IPS-NIHi7 (cell line): ENCODE data around the gene SENP6.
"Not testable (repeated sequence)": the region's sequence is repeated elsewhere in the genome, so short reads cannot be mapped to it uniquely, and the experiment has no call there.

Experiments
- DNase-seq: peaks from one replicate; pipeline ENCODE4 v3.0.0; 2012; ENCODE audit warnings: mixed read lengths; ENCODE audit errors: extremely low spot score

SENP6 gene, protein sequence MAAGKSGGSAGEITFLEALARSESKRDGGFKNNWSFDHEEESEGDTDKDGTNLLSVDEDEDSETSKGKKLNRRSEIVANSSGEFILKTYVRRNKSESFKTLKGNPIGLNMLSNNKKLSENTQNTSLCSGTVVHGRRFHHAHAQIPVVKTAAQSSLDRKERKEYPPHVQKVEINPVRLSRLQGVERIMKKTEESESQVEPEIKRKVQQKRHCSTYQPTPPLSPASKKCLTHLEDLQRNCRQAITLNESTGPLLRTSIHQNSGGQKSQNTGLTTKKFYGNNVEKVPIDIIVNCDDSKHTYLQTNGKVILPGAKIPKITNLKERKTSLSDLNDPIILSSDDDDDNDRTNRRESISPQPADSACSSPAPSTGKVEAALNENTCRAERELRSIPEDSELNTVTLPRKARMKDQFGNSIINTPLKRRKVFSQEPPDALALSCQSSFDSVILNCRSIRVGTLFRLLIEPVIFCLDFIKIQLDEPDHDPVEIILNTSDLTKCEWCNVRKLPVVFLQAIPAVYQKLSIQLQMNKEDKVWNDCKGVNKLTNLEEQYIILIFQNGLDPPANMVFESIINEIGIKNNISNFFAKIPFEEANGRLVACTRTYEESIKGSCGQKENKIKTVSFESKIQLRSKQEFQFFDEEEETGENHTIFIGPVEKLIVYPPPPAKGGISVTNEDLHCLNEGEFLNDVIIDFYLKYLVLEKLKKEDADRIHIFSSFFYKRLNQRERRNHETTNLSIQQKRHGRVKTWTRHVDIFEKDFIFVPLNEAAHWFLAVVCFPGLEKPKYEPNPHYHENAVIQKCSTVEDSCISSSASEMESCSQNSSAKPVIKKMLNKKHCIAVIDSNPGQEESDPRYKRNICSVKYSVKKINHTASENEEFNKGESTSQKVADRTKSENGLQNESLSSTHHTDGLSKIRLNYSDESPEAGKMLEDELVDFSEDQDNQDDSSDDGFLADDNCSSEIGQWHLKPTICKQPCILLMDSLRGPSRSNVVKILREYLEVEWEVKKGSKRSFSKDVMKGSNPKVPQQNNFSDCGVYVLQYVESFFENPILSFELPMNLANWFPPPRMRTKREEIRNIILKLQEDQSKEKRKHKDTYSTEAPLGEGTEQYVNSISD

DNA sequence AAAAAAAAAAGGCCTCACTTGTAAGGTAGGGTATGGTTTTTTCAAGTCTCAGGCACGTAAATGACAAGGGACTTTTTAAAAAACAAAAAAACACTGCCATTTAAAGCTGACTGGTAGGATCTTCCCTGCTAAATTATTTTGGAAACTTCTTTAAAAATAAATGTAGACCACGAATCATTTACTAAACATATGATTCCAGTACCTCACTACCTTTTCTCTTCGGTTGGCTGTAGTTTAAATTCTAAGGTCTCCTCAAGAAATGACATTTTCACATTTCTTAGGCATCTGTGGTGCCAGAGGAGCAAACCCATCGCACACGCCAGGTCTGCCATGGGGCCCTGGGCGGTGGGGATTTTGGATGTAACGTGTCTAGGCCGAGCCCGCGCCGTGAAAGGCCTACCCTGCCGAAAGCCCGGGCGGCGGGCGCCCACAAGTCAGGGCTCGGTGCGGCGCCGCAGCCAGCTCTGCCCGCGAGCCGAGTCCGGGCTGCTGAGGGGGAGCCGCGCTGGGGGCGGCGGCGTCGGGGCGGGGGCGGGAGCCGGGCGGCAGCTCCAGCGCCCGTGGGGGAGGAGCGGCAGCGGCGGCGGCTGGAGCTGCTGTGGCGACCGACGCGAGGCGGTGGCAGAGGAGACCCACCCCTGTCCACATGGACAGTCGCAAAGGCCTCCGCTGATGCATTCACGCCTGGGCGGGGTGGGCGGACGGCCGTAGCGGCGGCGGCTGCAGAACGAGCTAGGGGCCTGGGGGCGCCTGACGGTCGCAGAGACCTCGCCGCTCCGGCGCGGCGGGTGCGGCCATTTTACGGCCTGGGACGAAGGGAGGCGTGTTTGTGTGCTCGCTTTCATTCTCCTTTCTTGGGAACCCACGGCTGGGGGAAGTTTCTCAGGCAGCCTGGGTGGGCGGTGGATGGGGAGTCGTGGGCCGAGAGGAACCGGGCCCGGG lies at the start of gene SENP6:
Gene SENP6 (plus strand): TSS at position 577 of the 942 bp plus-strand sequence. CDS start 645 bp downstream, outside the sequence.
- peak; percentile 85 for DNase-seq

DNA sequence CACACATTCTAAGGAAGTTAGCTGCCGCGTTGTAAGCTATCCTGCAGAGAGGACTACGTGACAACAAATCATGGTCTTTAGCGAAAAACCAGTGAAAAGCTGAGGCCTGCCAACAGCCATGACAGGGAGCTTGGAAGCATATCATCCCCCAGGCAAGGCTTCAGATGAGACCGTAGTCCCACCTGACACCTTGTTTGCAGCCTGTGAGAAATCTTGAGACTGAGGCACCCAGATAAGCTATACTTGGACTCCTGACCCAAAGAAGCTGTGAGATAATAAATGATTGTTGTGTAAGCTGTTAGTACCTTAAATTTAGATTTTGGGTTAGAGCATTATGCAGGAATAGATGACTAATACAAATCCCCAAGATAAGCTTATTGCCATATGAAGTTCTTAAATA lies 45.4 kb upstream of the SENP6 start:
- no peak for DNase-seq

DNA sequence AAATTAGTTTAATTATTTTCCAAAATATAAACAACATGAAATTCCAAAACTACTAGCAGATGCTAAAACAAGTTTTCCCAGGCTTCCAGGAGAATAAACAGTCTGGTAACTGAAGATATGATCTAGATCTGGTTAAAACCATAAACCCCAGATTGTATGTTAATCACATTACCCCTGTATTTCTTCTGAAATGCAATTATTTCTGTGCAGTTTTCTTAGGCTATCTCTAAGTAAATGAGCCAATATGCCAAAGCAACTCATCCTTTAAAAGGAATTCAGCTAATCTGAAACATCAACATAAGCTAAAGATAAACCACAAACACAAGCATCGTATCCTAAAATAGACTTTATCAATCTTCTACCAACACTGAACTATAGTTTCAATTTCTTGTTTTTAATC lies 44.6 kb upstream of the SENP6 start:
- DNase-seq: no peak

DNA sequence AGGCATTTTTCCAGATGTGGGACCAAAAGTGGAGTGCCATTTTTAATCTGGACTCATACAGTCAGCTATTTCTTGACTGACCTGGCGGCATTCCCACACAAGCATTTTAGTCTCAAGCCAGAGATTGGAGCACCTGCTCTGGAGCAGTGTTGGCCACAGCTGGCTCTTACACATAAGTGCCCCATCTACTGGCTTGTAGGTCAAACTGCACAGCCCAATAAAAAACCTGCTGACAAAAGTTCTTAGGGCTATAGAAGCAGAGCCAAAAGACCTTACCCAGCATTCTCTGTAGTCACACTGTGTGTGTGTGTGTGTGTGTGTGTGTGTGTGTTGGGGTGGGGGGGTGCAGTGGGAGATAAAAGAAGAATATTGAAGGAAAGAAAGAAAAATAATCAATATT lies 38.6 kb upstream of the SENP6 start:
- peak; percentile 63 for DNase-seq

DNA sequence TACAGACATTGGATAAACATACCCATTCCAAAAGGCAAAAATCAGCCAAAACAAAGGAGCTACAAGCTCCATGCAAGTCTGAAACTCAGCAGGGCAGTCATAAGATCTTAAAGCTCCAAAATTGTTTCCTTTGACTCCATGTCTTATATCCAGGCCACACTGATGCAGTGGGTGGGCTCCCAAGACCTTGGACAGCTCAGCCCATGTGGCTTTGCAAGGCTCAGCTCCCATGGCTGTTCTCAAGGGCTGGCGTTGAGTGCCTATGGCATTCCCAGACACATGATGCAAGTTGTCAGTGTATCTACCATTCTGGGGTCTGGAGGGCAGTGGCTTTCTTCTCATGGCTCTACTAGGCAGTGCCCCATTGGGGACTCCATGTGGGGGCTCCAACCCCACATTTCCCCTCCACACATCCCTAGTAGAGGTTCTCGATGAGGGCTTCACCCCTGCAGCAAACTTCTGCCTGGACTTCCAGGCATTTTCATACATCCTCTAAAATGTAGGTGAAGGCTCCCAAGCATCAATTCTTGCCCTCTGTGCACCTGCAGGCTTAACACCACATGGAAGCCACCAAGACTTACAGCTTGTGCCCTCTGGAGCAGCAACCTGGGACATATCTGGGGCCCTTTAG lies 35.4 kb upstream of the SENP6 start:
- no peak for DNase-seq

DNA sequence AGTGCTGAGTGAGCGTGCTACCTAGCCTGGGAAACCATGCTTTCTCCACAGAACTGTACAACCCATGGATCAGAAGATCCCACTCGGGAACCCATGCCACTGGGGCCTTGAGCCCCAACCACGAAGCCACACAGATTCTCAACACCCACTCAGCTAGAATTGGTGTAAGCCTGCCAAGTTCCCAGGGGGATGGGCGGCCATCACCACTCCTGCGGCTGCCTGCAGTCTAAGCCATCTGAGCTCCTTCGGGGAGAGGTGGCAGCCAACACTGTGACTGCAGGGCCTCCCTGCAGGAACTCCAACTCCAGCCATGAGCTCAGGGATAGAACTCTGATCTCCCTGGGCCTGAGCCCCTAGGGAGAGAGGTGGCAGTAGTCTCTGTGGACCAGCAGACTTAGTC lies 33.6 kb upstream of the SENP6 start:
- no peak for DNase-seq

DNA sequence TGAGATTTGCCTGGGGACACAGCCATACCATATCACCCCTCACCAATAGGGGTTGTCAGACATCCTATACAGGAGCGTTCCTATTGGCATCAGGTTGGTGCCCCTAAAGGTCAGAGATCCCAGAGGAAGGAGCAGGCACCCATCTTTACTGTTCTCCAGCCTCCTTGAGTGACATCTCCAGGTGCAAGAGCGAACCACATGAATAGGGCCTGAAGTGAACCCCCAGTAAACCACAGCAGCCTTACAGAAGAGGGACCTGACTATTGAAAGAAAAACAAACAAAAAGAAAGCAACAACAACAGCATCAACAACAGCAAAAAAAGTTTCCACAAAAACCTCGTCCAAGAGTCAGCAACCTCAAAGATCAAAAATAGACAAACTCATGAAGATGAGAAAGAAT lies 32.7 kb upstream of the SENP6 start:
- DNase-seq: no peak

DNA sequence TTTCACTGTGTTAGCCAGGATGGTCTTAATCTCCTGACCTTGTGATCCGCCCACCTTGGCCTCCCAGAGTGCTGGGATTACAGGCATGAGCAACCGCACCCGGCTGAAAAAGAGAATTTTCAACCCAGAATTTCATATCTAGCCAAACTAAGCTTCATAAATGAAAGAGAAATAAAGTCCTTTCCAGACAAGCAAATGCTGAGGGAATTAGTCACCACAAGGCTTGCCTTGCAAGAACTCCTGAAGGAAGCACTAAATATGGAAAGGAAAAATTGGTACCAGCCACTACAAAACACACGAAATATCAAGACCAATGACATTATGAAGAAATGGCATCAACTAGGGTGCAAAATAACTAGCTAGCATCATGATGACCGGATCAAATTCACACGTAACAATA lies 31.0 kb upstream of the SENP6 start:
- DNase-seq: not testable (repeated sequence)

DNA sequence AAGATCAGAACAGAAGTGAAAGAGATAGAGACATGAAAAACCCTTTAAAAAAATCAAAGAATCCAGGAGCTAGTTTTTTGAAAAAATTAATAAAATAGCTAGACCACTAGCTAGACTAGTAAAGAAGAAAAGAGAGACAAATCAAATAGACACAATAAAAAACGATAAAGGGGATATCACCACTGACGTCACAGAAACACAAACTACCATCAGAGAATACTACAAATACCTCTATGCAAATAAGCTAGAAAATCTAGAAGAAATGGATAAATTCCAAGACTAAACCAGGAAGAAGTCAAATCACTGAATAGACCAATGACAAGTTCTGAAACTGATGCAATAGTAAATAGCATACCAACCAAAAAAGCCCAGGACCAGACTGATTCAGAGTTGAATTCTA lies 29.6 kb upstream of the SENP6 start:
- DNase-seq: no peak

DNA sequence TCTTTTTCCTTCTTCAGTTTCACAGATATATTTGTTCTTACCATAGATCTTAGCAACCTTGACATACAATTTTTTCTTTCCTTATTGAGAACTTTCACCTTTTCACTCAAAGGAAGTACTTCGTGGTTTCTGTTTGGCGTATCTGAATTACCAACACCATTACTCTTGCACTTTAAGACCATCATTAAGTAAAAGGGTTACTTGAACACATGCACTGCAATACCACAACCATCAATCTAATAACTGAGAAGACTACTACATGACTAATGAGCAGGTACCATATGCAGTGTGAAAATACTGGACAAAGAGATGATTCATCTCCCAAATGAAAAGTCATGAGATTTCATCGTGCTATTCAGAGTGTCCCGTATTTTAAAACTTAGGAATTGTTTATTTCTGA lies 21.7 kb upstream of the SENP6 start:
- DNase-seq: no peak

DNA sequence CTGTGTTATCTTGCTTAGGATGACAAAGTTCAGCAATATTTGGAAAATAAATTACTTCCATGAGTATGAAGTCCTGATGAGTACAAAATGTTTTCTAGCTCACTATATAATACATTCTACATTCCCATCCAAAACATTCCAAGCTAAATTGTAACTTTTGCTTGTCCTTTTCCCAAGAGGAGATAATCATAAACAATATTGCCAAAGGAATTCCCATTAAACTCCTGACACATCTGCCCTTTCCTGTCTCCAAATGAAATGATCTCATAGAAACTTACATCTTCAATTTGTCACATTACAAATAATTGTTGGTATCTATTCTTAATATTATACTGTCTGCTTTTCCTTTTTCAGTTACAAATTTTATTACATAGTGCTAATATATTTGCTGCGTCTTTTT lies 20.4 kb upstream of the SENP6 start:
- DNase-seq: no peak

DNA sequence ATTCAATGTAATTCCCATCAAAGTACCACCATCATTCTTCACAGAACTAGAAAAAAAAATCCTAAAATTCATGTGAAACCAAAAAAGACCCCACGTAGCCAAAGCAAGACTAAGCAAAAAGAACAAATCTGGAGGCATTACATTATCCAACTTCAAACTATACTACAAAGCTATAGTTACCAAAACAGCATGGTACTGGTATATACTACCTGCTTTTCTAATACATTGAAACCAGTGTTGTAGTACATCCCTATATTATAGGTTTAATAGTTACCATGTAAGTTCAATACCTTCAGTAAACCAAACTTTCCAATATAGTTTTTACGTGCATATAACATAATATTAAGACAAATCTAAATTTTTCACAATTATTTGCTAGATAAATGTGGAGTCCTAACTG lies 17.1 kb upstream of the SENP6 start:
- DNase-seq: not testable (repeated sequence)

DNA sequence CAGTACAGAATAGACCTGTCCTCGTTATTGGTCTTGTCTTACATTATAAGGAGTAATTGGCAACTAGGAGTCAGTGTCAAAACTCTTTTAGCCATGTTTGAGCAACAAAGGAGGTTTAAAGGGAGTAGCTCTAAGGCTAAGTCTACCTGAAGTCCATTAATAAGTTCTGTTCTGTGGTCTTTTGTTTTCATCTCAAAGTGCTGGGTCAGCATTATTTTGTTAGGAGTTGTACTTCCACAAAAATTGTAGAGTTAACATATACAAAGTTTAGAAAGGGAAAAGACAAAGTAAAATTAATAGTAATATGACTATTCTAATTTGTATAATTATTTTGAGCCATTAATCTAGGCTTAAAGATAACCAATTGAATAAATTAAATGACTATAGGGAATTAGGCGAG lies 12.7 kb upstream of the SENP6 start:
- DNase-seq: no peak

DNA sequence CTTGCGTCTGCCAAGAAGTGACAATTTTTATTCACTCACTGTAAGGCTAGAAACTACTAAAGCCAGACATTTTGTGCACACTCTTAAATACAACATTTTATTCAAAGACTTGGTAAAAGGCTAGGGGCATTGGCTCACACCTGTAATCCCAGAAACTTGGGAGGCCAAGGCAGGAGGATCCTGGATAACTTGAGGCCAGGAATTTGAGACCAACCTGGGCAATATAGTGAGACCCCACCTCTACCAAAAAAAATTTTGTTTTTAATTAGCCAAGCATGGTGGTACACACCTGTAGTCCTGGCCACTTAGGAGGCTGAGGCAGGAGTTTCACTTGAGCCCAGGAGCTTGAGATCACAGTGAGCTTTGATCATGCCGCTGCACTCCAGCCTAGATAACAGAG lies 11.3 kb upstream of the SENP6 start:
- DNase-seq: no peak

DNA sequence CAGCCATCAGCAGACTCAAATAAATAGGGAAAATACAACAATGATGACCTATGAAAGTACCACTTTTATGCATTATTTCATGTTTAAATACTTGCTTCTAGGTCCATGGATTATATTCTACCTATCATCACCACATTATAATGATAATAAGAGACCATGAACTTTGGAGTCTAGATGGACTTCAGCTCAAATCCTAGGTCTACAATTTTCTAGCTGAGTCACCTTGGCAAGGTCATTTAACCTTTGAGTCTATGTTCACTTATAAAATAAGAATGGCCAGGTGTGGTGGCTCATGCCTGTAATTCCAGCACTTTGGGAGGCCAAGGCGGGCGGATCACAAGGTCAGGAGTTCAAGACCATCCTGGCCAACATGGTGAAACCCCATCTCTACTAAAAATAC lies 5.3 kb upstream of the SENP6 start:
- DNase-seq: not testable (repeated sequence)

DNA sequence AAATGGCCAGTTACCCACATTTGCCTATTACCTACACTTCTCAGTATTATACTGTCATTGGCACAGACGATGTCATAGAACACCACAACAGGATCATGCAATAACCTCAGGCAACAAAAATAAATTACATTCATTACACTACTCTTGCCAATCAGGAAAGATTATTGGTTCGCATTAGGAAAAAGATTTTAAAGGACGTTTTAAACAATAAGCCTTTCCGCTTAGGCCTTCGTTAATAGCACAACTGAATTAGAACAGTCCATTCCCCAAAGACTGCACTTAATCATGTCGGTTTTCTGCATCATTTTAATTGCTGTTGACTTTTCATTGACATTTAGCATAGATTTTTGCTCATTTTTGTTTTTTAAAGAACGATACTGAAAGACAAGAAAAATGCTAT lies 912 bp upstream of the SENP6 start:
- DNase-seq: no peak

DNA sequence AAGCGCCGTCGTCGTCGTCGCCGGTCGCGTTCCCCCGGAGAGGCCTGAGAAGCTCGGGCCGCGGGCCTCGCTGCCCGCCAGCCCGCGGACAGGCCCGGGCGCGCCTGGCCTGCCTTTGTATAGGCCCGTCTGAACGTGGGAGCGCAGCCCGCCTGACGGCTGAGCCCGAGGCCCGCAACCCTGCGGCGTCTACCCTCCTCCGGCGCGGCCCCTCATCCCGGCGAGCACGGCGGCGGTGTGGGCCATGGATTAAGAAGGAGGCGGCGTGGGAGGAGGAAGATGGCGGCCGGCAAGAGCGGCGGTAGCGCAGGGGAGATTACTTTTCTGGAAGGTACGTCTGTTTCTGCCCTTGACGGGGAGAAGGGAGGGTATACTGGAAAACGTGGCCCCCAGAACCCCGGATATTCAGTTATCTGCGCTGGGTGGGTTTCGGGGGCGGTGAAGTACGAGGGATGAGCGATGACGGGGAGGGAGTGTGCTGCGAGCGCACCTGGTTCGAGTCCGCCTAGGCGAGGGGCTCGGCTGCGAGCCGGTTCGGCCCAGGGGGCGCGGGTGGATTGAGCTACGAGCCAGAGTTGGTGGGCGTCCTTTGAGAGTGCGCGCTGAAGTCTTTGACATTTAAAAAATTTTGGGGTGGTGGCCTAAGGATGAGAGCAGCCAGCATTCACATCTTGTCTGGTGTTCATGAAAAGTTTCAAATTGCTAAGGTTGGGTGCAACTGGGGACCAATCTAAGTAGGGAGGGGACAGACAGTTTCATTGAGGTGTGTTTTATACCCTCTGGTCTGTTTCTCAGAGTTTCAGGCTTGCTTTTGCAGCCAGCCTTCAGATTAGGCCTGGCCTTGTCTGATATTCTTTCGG lies 796 bp downstream of the SENP6 start:
- peak; percentile 33 for DNase-seq

DNA sequence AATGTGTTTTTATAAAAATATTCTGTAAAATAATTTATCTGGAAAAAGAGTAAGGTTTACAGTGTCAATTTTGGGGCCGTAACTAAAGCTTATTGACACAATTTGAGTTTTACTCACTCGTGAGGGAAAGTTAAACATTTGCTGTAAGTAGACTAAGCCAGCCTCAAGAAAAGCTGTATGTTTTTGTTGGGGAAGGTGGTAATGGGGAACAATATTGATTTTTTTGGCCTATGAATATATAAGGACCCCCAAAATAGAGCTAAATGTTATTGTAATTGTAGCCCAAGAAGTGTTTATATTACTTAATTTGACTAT lies 1.4 kb downstream of the SENP6 start:
- DNase-seq: no peak

DNA sequence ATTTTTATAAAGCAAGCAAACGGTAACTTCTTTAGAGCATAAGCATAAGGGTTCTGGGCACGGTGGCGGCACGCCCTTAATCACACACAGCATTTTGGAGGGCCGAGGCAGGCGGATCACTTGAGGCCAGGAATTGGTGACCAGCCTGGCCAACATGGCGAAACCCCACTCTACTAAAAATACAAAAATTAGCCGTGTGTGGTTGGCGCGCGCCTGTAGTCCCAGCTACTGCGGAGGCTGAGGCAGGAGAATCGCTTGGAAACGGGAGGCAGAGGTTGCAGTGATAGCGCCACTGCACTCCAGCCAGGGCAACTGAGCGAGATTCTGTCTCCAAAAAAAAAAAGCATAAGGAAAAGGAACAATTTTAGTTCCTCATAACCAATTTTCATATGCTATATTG lies 2.6 kb downstream of the SENP6 start:
- DNase-seq: no peak

DNA sequence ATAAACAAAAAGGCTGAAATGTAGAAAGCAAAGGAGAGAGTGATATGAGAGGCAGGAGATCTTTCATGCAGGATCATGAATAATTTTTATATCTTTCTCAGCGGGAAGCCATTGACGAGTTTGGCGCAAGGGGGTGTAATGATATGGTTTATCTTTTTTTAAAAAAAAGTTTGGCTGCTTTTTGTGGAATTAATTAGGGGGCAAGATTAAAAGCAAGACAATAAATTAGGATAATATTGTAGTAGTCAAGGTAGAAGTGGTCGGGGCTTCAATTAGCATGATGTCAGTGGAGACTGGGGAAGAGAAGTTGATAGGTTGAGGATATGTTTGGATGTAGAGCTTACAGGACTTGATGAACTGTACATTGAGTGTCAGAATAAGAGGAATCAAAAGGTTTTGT lies 4.0 kb downstream of the SENP6 start:
- no peak for DNase-seq
